Loucy (cell line): ENCODE data around the gene ERICH6.
A peak's percentile ranks its signal among the peaks of the same experiment; 100 is the strongest.

Source experiments
- H2AFZ ChIP-seq: fragments of 200-600 bp; sonication (generic); 2 replicates; pipeline ENCODE4 v1.6.0; 2016; ENCODE audit warnings: antibody characterized with exemption, mild to moderate bottlenecking, low read length, moderate library complexity
- H3F3A ChIP-seq: fragments of 200-600 bp; 2 replicates; pipeline ENCODE4 v1.6.0; 2016; ENCODE audit warnings: antibody characterized with exemption, low read depth, mild to moderate bottlenecking
- H3K27me3 ChIP-seq: fragments of 200-600 bp; sonication (generic); 2 replicates; pipeline ENCODE4 v1.6.1; 2014; ENCODE audit warnings: low read length, mild to moderate bottlenecking; ENCODE audit not compliant: insufficient read depth, poor library complexity, severe bottlenecking
- H3K36me3 ChIP-seq: fragments of 200-600 bp; sonication (generic); 2 replicates; pipeline ENCODE4 v1.6.1; 2016; ENCODE audit warnings: low read length; ENCODE audit not compliant: insufficient read depth
- H3K4me1 ChIP-seq: fragments of 200-600 bp; sonication (generic); 2 replicates; pipeline ENCODE4 v1.5.1; 2014; ENCODE audit warnings: low read length, mild to moderate bottlenecking; ENCODE audit not compliant: insufficient read depth, poor library complexity, severe bottlenecking
- H3K4me2 ChIP-seq: fragments of 200-600 bp; sonication (generic); 2 replicates; pipeline ENCODE4 v1.6.0; 2014; ENCODE audit warnings: antibody characterized with exemption, low read length, low read depth, mild to moderate bottlenecking; ENCODE audit not compliant: poor library complexity, severe bottlenecking
- H3K4me3 ChIP-seq: fragments of 200-600 bp; sonication (generic); 2 replicates; pipeline ENCODE4 v1.5.1; 2014; ENCODE audit warnings: low read length, mild to moderate bottlenecking, mixed read lengths; ENCODE audit not compliant: poor library complexity, severe bottlenecking
- H3K79me2 ChIP-seq: fragments of 200-600 bp; sonication (generic); 2 replicates; pipeline ENCODE4 v1.6.1; 2014; ENCODE audit warnings: low read length; ENCODE audit not compliant: insufficient read depth
- H3K9ac ChIP-seq: fragments of 200-600 bp; sonication (generic); 2 replicates; pipeline ENCODE4 v1.6.0; 2014; ENCODE audit warnings: mild to moderate bottlenecking, low read depth, low read length, moderate library complexity; ENCODE audit not compliant: poor library complexity, severe bottlenecking
- H3K9me2 ChIP-seq: fragments of 200-600 bp; sonication (generic); replicated peaks from 2 replicates; pipeline ENCODE4 v1.6.1; 2016; ENCODE audit warnings: low read depth, low read length, mixed read lengths
- H3K9me3 ChIP-seq: fragments of 200-600 bp; sonication (generic); 2 replicates; pipeline ENCODE4 v1.6.1; 2014; ENCODE audit warnings: mild to moderate bottlenecking, antibody characterized with exemption, low read length, low read depth; ENCODE audit not compliant: insufficient read depth
- H4K20me1 ChIP-seq: fragments of 200-600 bp; sonication (generic); 2 replicates; pipeline ENCODE4 v1.6.0; 2014; ENCODE audit warnings: antibody characterized with exemption, low read length, mild to moderate bottlenecking; ENCODE audit not compliant: insufficient read depth, poor library complexity, severe bottlenecking
- CTCF ChIP-seq: fragments of 200-600 bp; sonication (generic); conservative IDR thresholded peaks from 2 replicates; pipeline ENCODE4 v1.5.1; 2014; ENCODE audit warnings: mild to moderate bottlenecking, antibody characterized with exemption, low read length
- EZH2phosphoT487 ChIP-seq: fragments of 200-600 bp; IDR thresholded peaks from 2 replicates; pipeline ENCODE4 v1.6.1; 2018; ENCODE audit warnings: antibody characterized with exemption, mild to moderate bottlenecking, moderate library complexity, borderline replicate concordance

ERICH6 gene

GRCh38 chr3:150703756-150704344 lies at the start of gene ERICH6:
TSS of gene ERICH6 (minus strand) at chr3:150703920. CDS start at chr3:150703898, 22 bp downstream.
- peaks cover 17% of the 10 kb centered on the region for H3K4me1 ChIP-seq
- H3K4me3 ChIP-seq = peak within 1 kb of the TSS; percentile 87
- H3K27me3 ChIP-seq = no peaks in the 10 kb centered on the region
- H3K36me3 ChIP-seq = no peaks in the 10 kb centered on the region
- 0 out of 2 replicates have a peak, but pooled peaks have one; percentile 12 for TF ChIP-seq CTCF
- no peak for TF ChIP-seq EZH2phosphoT487
- H2AFZ ChIP-seq = peak within 1 kb of the TSS; percentile 98
- H3K9ac ChIP-seq = peak within 1 kb of the TSS; percentile 80
- 0 out of 2 replicates have a peak, but pooled peaks cover 10% of the 10 kb centered on the region for H3F3A ChIP-seq
- H3K4me2 ChIP-seq = peak within 1 kb of the TSS; percentile 68
- peaks cover 3% of the 10 kb centered on the region; the same call in 1 of the 2 replicates for H3K79me2 ChIP-seq
- H3K9me3 ChIP-seq = peaks cover 3% of the 10 kb centered on the region; the same call in 1 of the 2 replicates
- H3K9me2 ChIP-seq = no peaks in the 10 kb centered on the region
- H4K20me1 ChIP-seq = no peaks in the 10 kb centered on the region

DNA sequence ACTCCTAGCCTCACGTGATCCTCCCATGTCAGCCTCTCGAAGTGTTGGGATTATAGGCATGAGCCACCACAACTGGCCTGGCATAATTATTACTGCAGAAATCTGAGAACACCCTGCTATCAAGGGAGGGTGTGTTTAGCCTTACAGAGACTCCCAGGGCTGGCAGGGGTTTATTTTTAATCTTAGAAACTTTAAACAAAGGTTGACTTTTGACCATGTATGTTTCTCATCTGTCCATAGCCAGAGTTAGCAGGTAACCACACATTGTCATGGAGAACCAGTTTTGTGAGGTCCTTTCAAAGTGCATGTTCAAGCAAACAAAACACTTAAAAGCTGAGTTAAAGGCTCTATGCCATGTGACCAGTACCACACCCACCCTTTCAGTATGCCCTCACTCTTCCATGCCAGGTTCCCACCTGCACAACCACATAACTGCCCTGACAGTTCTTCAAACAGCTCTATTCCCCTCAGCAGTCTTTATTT lies 48.1 kb upstream of the ERICH6 start:
- no peak overlapping the region for H3K4me2 ChIP-seq

DNA sequence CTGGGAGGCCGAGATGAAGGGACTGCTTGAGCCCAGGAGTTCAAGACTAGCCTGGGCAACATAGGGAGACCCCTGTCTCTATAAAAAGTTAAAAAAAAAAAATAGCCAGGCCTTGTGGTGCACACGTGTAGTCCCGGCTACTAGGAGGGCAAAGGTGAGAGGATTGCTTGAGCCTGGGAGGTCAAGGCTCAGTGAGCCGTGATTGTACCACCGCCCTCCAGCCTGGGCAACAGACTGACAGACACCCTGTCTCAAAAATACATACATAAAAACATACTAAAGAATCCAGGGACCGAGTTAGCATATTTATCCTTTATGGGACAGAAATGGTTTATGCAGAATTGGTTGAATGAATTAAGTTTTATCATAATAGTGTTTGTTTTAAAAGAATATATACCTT lies 45.5 kb upstream of the ERICH6 start:
- H3K4me1 ChIP-seq = peaks cover 3% of the 10 kb centered on the region
- H3F3A ChIP-seq = no peaks in the 10 kb centered on the region
- H3K27me3 ChIP-seq = no peaks in the 10 kb centered on the region
- H3K4me2 ChIP-seq = no peak overlapping the region
- no peaks in the 10 kb centered on the region for H3K9me2 ChIP-seq
- H3K9me3 ChIP-seq = no peaks in the 10 kb centered on the region
- no peaks in the 10 kb centered on the region for H3K36me3 ChIP-seq
- peaks cover 23% of the 10 kb centered on the region for H4K20me1 ChIP-seq
- no peak overlapping the region for H3K4me3 ChIP-seq
- no peak overlapping the region for H2AFZ ChIP-seq
- peaks cover 93% of the 10 kb centered on the region for H3K79me2 ChIP-seq
- TF ChIP-seq CTCF = no peak
- TF ChIP-seq EZH2phosphoT487 = no peak
- no peak overlapping the region for H3K9ac ChIP-seq

More for the DNA sequence above, 48.1 kb upstream of the ERICH6 start:
- Histone ChIP-seq H3K4me3 (no peak overlapping the region), H3K4me1 (peaks cover 4% of the 10 kb centered on the region), H3K27me3 (no peaks in the 10 kb centered on the region), H4K20me1 (peaks cover 27% of the 10 kb centered on the region), H3K9ac (no peak overlapping the region), H3K9me3 (no peaks in the 10 kb centered on the region), H3F3A (no peaks in the 10 kb centered on the region), H3K36me3 (no peaks in the 10 kb centered on the region), H3K9me2 (no peaks in the 10 kb centered on the region), H2AFZ (no peak overlapping the region), H3K79me2 (peaks cover 92% of the 10 kb centered on the region)
- TF ChIP-seq CTCF (no peak), EZH2phosphoT487 (no peak)
